WERI-Rb-1 (cell line): ENCODE data around the gene SLIT3.

Source experiments
- DNase-seq: peaks from one replicate; pipeline ENCODE4 v3.0.0-alpha.2; 2020
- H3K27ac ChIP-seq: fragments of 250-450 bp; sonication (Bioruptor Pico); 2 replicates; pipeline ENCODE4 v1.5.1; 2020; ENCODE audit warnings: mild to moderate bottlenecking, moderate library complexity
- H3K27me3 ChIP-seq: fragments of 250-450 bp; sonication (Bioruptor Pico); 2 replicates; pipeline ENCODE4 v1.5.1; 2021; ENCODE audit warnings: mild to moderate bottlenecking, low read depth, moderate library complexity; ENCODE audit not compliant: insufficient read depth, severe bottlenecking
- H3K36me3 ChIP-seq: fragments of 250-450 bp; sonication (Bioruptor Pico); 2 replicates; pipeline ENCODE4 v1.5.1; 2020; ENCODE audit warnings: mild to moderate bottlenecking, moderate library complexity
- H3K4me3 ChIP-seq: 2 replicates; pipeline ENCODE4 v1.5.1; 2011; ENCODE audit warnings: low read depth, mild to moderate bottlenecking, control low read depth, low read length
- H3K9me3 ChIP-seq: fragments of 250-450 bp; sonication (Bioruptor Pico); 2 replicates; pipeline ENCODE4 v1.5.1; 2021; ENCODE audit warnings: mild to moderate bottlenecking, moderate library complexity; ENCODE audit not compliant: severe bottlenecking
- TF ChIP-seq, protein P1 (sequence below): IDR thresholded peaks from 2 replicates; pipeline ENCODE4 v1.5.1; 2011; ENCODE audit warnings: low read depth, mild to moderate bottlenecking, control low read depth, inconsistent platforms, low read length

SLIT3 gene

DNA sequence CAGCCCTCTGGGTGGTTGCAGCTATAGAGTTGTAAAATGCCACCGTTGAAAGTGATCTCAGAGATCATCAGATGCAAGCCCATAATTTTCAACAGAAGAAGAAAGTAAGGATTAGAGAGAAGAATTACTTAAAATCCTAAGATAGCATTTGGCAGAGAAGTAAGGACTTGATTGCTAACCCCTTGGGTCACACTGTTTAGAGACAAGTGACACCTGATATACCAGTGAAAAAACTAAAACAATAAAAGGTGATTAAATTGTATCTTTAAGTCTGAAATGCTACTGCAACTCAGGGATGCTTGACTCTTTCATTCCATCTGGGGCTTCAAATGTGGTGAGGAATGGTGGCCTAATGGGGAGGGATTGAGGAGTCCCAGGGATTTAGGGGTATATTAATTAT lies 440.9 kb downstream of the SLIT3 start:
- Histone ChIP-seq H3K27ac (no peak overlapping the region), H3K4me3 (no peak overlapping the region), H3K9me3 (no peaks in the 10 kb centered on the region), H3K27me3 (peaks cover 90% of the 10 kb centered on the region), H3K36me3 (no peaks in the 10 kb centered on the region)
- DNase-seq: no peak
- TF ChIP-seq, protein P1, sequence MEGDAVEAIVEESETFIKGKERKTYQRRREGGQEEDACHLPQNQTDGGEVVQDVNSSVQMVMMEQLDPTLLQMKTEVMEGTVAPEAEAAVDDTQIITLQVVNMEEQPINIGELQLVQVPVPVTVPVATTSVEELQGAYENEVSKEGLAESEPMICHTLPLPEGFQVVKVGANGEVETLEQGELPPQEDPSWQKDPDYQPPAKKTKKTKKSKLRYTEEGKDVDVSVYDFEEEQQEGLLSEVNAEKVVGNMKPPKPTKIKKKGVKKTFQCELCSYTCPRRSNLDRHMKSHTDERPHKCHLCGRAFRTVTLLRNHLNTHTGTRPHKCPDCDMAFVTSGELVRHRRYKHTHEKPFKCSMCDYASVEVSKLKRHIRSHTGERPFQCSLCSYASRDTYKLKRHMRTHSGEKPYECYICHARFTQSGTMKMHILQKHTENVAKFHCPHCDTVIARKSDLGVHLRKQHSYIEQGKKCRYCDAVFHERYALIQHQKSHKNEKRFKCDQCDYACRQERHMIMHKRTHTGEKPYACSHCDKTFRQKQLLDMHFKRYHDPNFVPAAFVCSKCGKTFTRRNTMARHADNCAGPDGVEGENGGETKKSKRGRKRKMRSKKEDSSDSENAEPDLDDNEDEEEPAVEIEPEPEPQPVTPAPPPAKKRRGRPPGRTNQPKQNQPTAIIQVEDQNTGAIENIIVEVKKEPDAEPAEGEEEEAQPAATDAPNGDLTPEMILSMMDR: no peak

DNA sequence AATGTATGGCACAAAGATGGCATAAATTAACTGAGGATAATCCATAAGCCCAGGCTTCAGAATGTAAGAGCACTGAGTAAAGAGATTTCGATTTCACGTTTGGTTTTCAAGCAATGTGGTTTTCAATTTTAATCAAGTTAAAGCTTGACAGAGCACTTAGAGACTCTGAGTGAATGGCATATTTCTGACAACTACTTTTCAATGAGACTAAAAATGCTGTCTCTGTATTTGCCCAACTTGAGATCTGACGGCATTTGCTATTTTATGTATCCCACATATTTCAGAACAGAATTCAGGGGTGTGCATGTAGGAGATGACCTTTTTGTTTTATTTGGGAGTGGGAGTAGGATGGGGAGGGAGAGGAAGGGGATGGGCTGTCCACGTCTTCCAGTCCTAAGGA lies 441.5 kb downstream of the SLIT3 start:
- no peaks in the 10 kb centered on the region for H3K9me3 ChIP-seq
- H3K4me3 ChIP-seq: no peak overlapping the region
- TF ChIP-seq, protein P1: no peak
- no peaks in the 10 kb centered on the region for H3K36me3 ChIP-seq
- H3K27ac ChIP-seq: no peak overlapping the region
- DNase-seq: no peak
- H3K27me3 ChIP-seq: peaks cover 92% of the 10 kb centered on the region

DNA sequence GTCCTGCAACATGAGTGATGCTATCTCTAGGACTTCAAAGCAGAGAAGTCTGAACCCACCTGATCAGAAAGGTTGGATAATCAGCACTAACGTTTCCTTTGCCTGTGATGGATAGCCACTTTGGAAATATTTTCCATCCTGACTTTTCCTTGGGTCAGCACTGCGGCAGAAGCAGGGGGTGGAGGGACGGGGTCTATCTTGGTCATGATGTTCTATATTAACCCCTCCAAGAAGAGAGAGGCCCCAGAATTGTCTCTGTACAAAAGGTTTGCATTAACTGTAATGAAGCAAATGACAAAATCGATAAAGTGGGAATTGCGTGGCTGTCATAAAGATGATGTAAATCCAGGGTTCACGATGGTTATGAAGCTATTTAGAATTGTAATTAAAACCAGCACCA lies 441.9 kb downstream of the SLIT3 start:
- H3K27ac ChIP-seq: no peak overlapping the region
- no peak overlapping the region for H3K4me3 ChIP-seq
- no peaks in the 10 kb centered on the region for H3K9me3 ChIP-seq
- TF ChIP-seq, protein P1: no peak
- H3K27me3 ChIP-seq: peaks cover 92% of the 10 kb centered on the region
- no peak for DNase-seq
- no peaks in the 10 kb centered on the region for H3K36me3 ChIP-seq

- Histone ChIP-seq H3K36me3 (no peaks in the 10 kb centered on the region), H3K9me3 (no peaks in the 10 kb centered on the region), H3K27ac (no peak overlapping the region), H3K4me3 (no peak overlapping the region), H3K27me3 (peaks cover 95% of the 10 kb centered on the region)
- TF ChIP-seq, protein P1: no peak
- DNase-seq: no peak
These were observed 442.6 kb downstream of the SLIT3 start for GRCh38 chr5:168858371-168858770.

- no peaks in the 10 kb centered on the region for H3K36me3 ChIP-seq
- no peak overlapping the region for H3K27ac ChIP-seq
- H3K9me3 ChIP-seq: no peaks in the 10 kb centered on the region
- TF ChIP-seq, protein P1: no peak
- DNase-seq: no peak
- H3K4me3 ChIP-seq: no peak overlapping the region
- H3K27me3 ChIP-seq: peaks cover 97% of the 10 kb centered on the region
These were observed 447.0 kb downstream of the SLIT3 start for GRCh38 chr5:168853972-168854371.

DNA sequence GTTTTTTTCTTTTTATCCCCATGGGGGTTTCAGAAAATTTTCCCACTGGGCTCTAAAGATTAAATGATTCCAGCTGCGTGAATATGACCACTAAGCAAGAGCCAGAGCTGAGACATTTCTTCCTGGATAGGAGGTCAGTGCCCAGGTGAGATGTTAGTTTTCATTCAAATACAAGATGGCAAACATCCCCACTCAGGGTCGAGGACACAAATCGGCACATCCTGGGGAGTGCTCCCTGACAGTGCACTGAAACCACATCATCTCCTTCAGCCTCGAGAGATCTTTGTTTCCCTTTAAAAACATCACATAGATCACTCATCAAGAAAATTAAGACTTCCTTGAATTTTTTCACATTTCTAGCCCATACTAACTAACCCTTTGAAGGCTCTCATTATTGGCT lies 448.6 kb downstream of the SLIT3 start:
- Histone ChIP-seq H3K4me3 (no peak overlapping the region), H3K9me3 (no peaks in the 10 kb centered on the region), H3K36me3 (no peaks in the 10 kb centered on the region), H3K27ac (no peak overlapping the region), H3K27me3 (peaks cover 97% of the 10 kb centered on the region)
- TF ChIP-seq, protein P1: no peak
- DNase-seq: no peak
